Liver (tissue), 9 donors: ENCODE data around the gene KIF6. TPM values are rescaled to one million over a fixed set of nuclear protein-coding genes. Genes with fewer than 3 reads are reported as not detected.

Experiments used
- DNase-seq: peaks from one replicate; pipeline ENCODE4 v3.0.0-alpha.2; 2017; ENCODE audit warnings: low spot score
- H3K27ac ChIP-seq, 2 donors: one replicate each; pipeline ENCODE4 v1.7.0; 2013; ENCODE audit warnings: inconsistent platforms in 2 of 2, low read length in 2 of 2, control low read depth in 1 of 2, low read depth in 1 of 2, mild to moderate bottlenecking in 1 of 2
- H3K27me3 ChIP-seq, 4 donors: one replicate each; pipeline versions ENCODE4 v1.6.1 to v1.7.0; 2013; ENCODE audit warnings: low read length in 3 of 4, inconsistent platforms in 1 of 4, mild to moderate bottlenecking in 1 of 4, moderate library complexity in 1 of 4; ENCODE audit not compliant: control insufficient read depth in 4 of 4, insufficient read depth in 4 of 4
- H3K36me3 ChIP-seq, 4 donors: one replicate each; pipeline versions ENCODE4 v1.6.1 to v1.7.0; 2013; ENCODE audit warnings: low read length in 3 of 4, mild to moderate bottlenecking in 3 of 4, low read depth in 1 of 4, moderate library complexity in 1 of 4; ENCODE audit not compliant: control insufficient read depth in 4 of 4, insufficient read depth in 3 of 4
- H3K4me1 ChIP-seq, 4 donors: one replicate each; pipeline versions ENCODE4 v1.6.1 to v1.7.0; 2013; ENCODE audit warnings: low read length in 3 of 4, mild to moderate bottlenecking in 3 of 4, moderate library complexity in 1 of 4; ENCODE audit not compliant: control insufficient read depth in 4 of 4, insufficient read depth in 4 of 4
- H3K4me3 ChIP-seq, 3 donors: one replicate each; pipeline versions ENCODE4 v1.6.1 to v1.7.0; 2013; ENCODE audit warnings: low read length in 3 of 3, control low read depth in 1 of 3, low read depth in 1 of 3, mild to moderate bottlenecking in 1 of 3
- H3K9ac ChIP-seq, 2 donors: one replicate each; pipeline ENCODE4 v1.7.0; 2013; ENCODE audit warnings: low read length in 2 of 2, mild to moderate bottlenecking in 2 of 2, moderate library complexity in 2 of 2, control low read depth in 1 of 2, low read depth in 1 of 2
- H3K9me3 ChIP-seq, 4 donors: one replicate each; pipeline versions ENCODE4 v1.6.1 to v1.7.0; 2013; ENCODE audit warnings: low read length in 3 of 4; ENCODE audit not compliant: control insufficient read depth in 4 of 4
- ATF3 ChIP-seq: IDR thresholded peaks from 2 replicates; pipeline ENCODE4 v1.6.1; 2016; ENCODE audit warnings: antibody characterized with exemption
- CTCF ChIP-seq: fragments of 150-350 bp; IDR thresholded peaks from 2 replicates; pipeline ENCODE4 v1.5.1; 2017; ENCODE audit warnings: improper control_type of control experiment, low read depth, low read length; ENCODE audit not compliant: missing input control
- EGR1 ChIP-seq, 2 donors: IDR thresholded peaks; 2 replicates each; pipeline ENCODE4 v1.6.1; 2016 to 2018; ENCODE audit warnings: antibody characterized with exemption in 2 of 2, low read depth in 2 of 2
- FOXA1 ChIP-seq: IDR thresholded peaks from 2 replicates; pipeline ENCODE4 v1.6.1; 2016; ENCODE audit warnings: antibody characterized with exemption
- HNF4A ChIP-seq, 2 donors: conservative IDR thresholded peaks; 2 replicates each; pipeline ENCODE4 v1.6.1; 2016; ENCODE audit warnings: antibody characterized with exemption in 2 of 2, mild to moderate bottlenecking in 2 of 2
- JUND ChIP-seq, 2 donors: IDR thresholded peaks; 2 replicates each; pipeline ENCODE4 v1.6.1; 2016; ENCODE audit warnings: antibody characterized with exemption in 2 of 2
- MAX ChIP-seq: IDR thresholded peaks from 2 replicates; pipeline ENCODE4 v1.6.1; 2016; ENCODE audit warnings: antibody characterized with exemption
- NR2F2 ChIP-seq: IDR thresholded peaks from 2 replicates; pipeline ENCODE4 v1.6.1; 2016; ENCODE audit warnings: antibody characterized with exemption
- RAD21 ChIP-seq, 2 donors: IDR thresholded peaks; 2 replicates each; pipeline ENCODE4 v1.6.1; 2016; ENCODE audit warnings: antibody characterized with exemption in 2 of 2, mild to moderate bottlenecking in 2 of 2
- REST ChIP-seq: IDR thresholded peaks from 2 replicates; pipeline ENCODE4 v1.6.1; 2016; ENCODE audit warnings: antibody characterized with exemption, mild to moderate bottlenecking
- RXRA ChIP-seq, 2 donors: IDR thresholded peaks; 2 replicates each; pipeline ENCODE4 v1.6.1; 2017 to 2018; ENCODE audit warnings: antibody characterized with exemption in 2 of 2, mild to moderate bottlenecking in 1 of 2
- SP1 ChIP-seq: IDR thresholded peaks from 2 replicates; pipeline ENCODE4 v1.6.1; 2018; ENCODE audit warnings: antibody characterized with exemption, mild to moderate bottlenecking
- YY1 ChIP-seq: IDR thresholded peaks from 2 replicates; pipeline ENCODE4 v1.6.1; 2016; ENCODE audit warnings: antibody characterized with exemption, mild to moderate bottlenecking
- ZBTB33 ChIP-seq: IDR thresholded peaks from 2 replicates; pipeline ENCODE4 v1.6.1; 2016; ENCODE audit warnings: antibody characterized with exemption
- WGBS: extraction: QIAGEN DNeasy Blood & Tissue Kit; methylation state at CpG from one replicate; pipeline ENCODE4 v1.1.7; 2013; 5-methylcytosine and 5-hydroxymethylcytosine counted together
- polyA plus RNA-seq, 2 donors: library from polyadenylated mRNA; stranded (reverse) in 1 of 2; unstranded in 1 of 2; fragments of 200-250 nt in 1 of 2; fragments of >200 nt in 1 of 2; fragmentation: Nextera tagmentation in 1 of 2; extraction: Ambion mirVana in 1 of 2; gene quantifications; one replicate each; pipeline versions ENCODE4 v1.2.1 to v1.2.3, GENCODE V29; 2013 to 2015
- total RNA-seq, 2 donors: library from RNA; depleted of rRNA; stranded (reverse); fragments of >200 nt; gene quantifications; one replicate each; pipeline ENCODE4 v1.2.3, GENCODE V29; 2014
- donor health status: healthy.
- donor health status: healthy.
- donor health status: healthy.
- donor health status: healthy.
- donor health status: healthy.

KIF6 gene
- total and polyA plus RNA-seq, 4 donors, result 0.17 to 7.5 (median 0.29) TPM

- H3K27me3 ChIP-seq, result no peaks in the 10 kb centered on the region
- no peak overlapping the region for H3K27ac ChIP-seq
- H3K36me3 ChIP-seq, result no peaks in the 10 kb centered on the region
- TF ChIP-seq YY1 (no peak), JUND (IDR thresholded peaks at IDR 0.05) (no peak), EGR1 (IDR thresholded peaks at IDR 0.05; ENCODE audit: low read depth in 2 of 2) (no peak), ATF3 (no peak), MAX (no peak), FOXA1 (no peak), NR2F2 (no peak), RAD21 (IDR thresholded peaks at IDR 0.05) (no peak), RXRA (IDR thresholded peaks at IDR 0.05) (no peak), CTCF (no peak), HNF4A (conservative IDR thresholded peaks at IDR 0.05) (no peak), SP1 (no peak)
- no peak overlapping the region for H3K9ac ChIP-seq
- DNase-seq, result no peak
- 72% methylated on average over 5 of the region's 5 CpGs for WGBS
- no peak overlapping the region for H3K4me3 ChIP-seq
- peaks cover 0 to 2% (median 0%) of the 10 kb centered on the region in 4 donors for H3K4me1 ChIP-seq
- no peaks in the 10 kb centered on the region for H3K9me3 ChIP-seq
Observed at GRCh38 chr6:39338397-39338796, 386.8 kb downstream of the KIF6 start.

- Histone ChIP-seq H3K36me3 (no peaks in the 10 kb centered on the region), H3K4me1 (peaks cover 0 to 2% (median 0%) of the 10 kb centered on the region in 4 donors), H3K27ac (no peak overlapping the region), H3K9ac (no peak overlapping the region), H3K27me3 (no peaks in the 10 kb centered on the region), H3K4me3 (no peak overlapping the region), H3K9me3 (no peaks in the 10 kb centered on the region)
- 54% methylated on average over 5 of the region's 5 CpGs for WGBS
- no peak for TF ChIP-seq JUND (IDR thresholded peaks at IDR 0.05)
- peak; percentile 38 for TF ChIP-seq NR2F2
- no peak for TF ChIP-seq REST
- TF ChIP-seq ZBTB33, result no peak
- no peak for DNase-seq
Observed at GRCh38 chr6:39335780-39336545, 389.2 kb downstream of the KIF6 start.
